Peyer's patch (tissue), 4 donors: ENCODE results near the gene USP6NL. TPM values are rescaled to one million over a fixed set of nuclear protein-coding genes. Genes with fewer than 3 reads are reported as not detected.

Experiments
- DNase-seq, 3 donors: peaks; one replicate each; pipeline ENCODE4 v3.0.0-alpha.2; 2017 to 2019
- H3K27ac ChIP-seq, 4 donors: fragments of 200-600 bp; sonication (generic); one replicate each; pipeline ENCODE4 v1.5.1; 2016 to 2019
- H3K27me3 ChIP-seq, 2 donors: fragments of 200-600 bp; sonication (generic); one replicate each; pipeline ENCODE4 v1.5.1; 2019
- H3K36me3 ChIP-seq, 3 donors: fragments of 200-600 bp; sonication (generic); one replicate each; pipeline ENCODE4 v1.5.1; 2016 to 2019
- H3K4me1 ChIP-seq, 4 donors: fragments of 200-600 bp; sonication (generic); one replicate each; pipeline ENCODE4 v1.5.1; 2016 to 2019
- H3K4me3 ChIP-seq, 4 donors: fragments of 200-600 bp; sonication (generic); 1 replicate in 3 of 4; 2 replicates in 1 of 4; pipeline ENCODE4 v1.5.1; 2016 to 2019; ENCODE audit warnings: mild to moderate bottlenecking in 1 of 4
- H3K9me3 ChIP-seq, 4 donors: fragments of 200-600 bp; sonication (generic); one replicate each; pipeline ENCODE4 v1.5.1; 2016 to 2019; ENCODE audit warnings: mild to moderate bottlenecking in 1 of 4
- CTCF ChIP-seq, 6 experiments: fragments of 450-650 bp in 4 of 6; fragments of 200-600 bp in 2 of 6; sonication (generic) in 1 of 6; IDR thresholded peaks; one replicate each; pipeline ENCODE4 v1.5.1; 2017 to 2019; ENCODE audit warnings: antibody characterized with exemption in 6 of 6, mild to moderate bottlenecking in 3 of 6, moderate library complexity in 1 of 6
- POLR2A ChIP-seq, 2 donors: fragments of 450-650 bp; IDR thresholded peaks; one replicate each; pipeline ENCODE4 v1.5.1; 2017; ENCODE audit warnings: antibody characterized with exemption in 2 of 2, mild to moderate bottlenecking in 2 of 2, moderate library complexity in 2 of 2
- total RNA-seq, 4 donors: library from RNA; depleted of rRNA; stranded (reverse); fragments of >200 nt; gene quantifications; one replicate each; pipeline ENCODE4 v1.1.0, GENCODE V29; 2016

The USP6NL gene
- total RNA-seq, 4 donors from 2014 or later = 15.0 to 52.8 (median 19.3) TPM

DNA sequence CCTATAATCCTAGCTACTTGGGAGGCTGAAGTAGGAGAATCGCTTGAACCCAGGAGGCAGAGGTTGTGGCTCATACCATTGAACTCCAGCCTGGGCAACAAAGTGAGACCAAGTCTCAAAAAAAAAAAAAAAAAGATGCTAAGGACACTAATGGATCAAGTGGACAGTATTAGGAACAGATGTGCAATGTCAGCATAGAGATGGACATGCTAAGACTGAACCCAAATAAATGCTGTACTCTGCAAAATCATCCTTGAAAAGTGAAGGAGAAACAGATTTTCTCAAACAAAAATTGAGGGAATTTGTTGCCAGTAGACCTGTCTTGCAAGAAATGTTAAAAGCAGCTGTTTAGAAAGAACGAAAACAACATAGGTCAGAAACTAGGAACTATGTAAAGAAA is 194.5 kb downstream of the USP6NL start:
- H3K4me3 ChIP-seq = no peak overlapping the region
- TF ChIP-seq CTCF (IDR thresholded peaks at IDR 0.05) = no peak
- H3K27ac ChIP-seq = no peak overlapping the region
- no peak for DNase-seq
- peaks cover 0 to 4% (median 0%) of the 10 kb centered on the region in 4 donors for H3K9me3 ChIP-seq
- H3K27me3 ChIP-seq = no peaks in the 10 kb centered on the region
- no peaks in the 10 kb centered on the region for H3K36me3 ChIP-seq
- H3K4me1 ChIP-seq = no peaks in the 10 kb centered on the region

DNA sequence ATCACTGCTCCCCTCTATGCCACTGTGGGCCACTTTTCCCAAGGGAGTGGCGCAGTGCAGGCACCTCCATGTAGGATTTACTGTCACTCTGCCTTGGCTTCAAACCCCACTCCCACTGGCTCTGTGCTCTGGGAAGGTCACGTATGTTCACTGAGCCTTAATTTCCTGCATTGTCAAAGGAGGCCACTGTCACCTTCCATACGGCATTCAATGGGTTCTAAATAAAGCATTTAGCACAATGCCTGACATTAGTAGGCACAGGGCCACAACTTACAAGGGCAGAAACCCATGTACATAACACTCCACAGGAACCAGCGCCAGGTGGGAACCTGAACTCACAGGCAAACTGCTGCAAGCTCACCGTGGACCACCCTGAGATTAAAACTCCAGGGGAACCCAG is 196.4 kb downstream of the USP6NL start:
- no peaks in the 10 kb centered on the region for H3K27me3 ChIP-seq
- H3K4me1 ChIP-seq = no peaks in the 10 kb centered on the region
- no peak overlapping the region for H3K27ac ChIP-seq
- peaks cover 0 to 4% (median 0%) of the 10 kb centered on the region in 4 donors for H3K9me3 ChIP-seq
- H3K4me3 ChIP-seq = no peak overlapping the region
- TF ChIP-seq POLR2A (IDR thresholded peaks at IDR 0.05) = no peak
- TF ChIP-seq CTCF (IDR thresholded peaks at IDR 0.05) = no peak
- no peak for DNase-seq
- no peaks in the 10 kb centered on the region for H3K36me3 ChIP-seq

DNA sequence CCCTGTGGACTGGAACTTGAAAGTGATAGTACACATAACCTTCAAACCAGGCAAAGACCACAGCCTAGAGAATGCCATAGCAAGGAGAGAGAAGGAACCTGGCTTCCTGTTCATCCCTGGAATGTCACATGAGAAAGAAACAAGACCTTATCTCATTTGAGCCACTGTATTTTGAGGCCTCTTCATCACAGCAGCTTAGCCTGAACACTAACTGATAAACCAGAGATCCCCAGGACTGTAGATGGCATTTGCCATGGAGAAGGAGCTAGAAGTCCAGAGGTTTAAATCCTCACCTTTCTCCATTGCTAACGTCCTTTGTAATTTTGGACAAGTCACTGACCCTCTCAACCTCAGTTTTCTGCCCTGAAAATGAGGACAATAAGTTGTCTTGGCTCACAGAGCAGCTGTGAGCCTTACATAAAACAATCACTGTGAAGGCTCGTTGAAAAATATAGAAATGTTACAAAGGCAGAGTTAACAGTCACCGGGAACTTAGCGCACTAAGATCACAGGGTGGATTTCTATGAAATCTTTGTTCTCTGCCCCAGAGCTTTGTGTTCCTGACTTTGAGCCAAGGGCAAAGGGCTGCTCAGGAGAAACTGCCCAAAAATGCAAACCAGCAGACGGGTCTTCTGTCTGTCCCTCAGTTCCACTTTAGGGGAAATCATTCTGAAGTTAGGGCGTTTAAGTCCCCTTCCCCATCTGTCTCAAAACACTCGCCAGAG is 197.0 kb downstream of the USP6NL start:
- Histone ChIP-seq H3K4me1 (no peaks in the 10 kb centered on the region), H3K9me3 (peaks cover 0 to 4% (median 0%) of the 10 kb centered on the region in 4 donors), H3K27ac (no peak overlapping the region), H3K36me3 (no peaks in the 10 kb centered on the region), H3K27me3 (no peaks in the 10 kb centered on the region), H3K4me3 (no peak overlapping the region)
- TF ChIP-seq POLR2A (IDR thresholded peaks at IDR 0.05) = no peak
- TF ChIP-seq CTCF (IDR thresholded peaks at IDR 0.05) = no peak
- DNase-seq = no peak

- TF ChIP-seq POLR2A (IDR thresholded peaks at IDR 0.05) = no peak
- TF ChIP-seq CTCF (IDR thresholded peaks at IDR 0.05) = no peak
- Histone ChIP-seq H3K27ac (no peak overlapping the region), H3K36me3 (no peaks in the 10 kb centered on the region), H3K27me3 (no peaks in the 10 kb centered on the region), H3K4me1 (peaks cover 0 to 6% (median 1%) of the 10 kb centered on the region in 4 donors), H3K4me3 (no peak overlapping the region), H3K9me3 (peaks cover 0 to 4% (median 0%) of the 10 kb centered on the region in 4 donors)
- DNase-seq = no peak
Measured at GRCh38 chr10:11411926-11412545, 199.4 kb downstream of the USP6NL start.

DNA sequence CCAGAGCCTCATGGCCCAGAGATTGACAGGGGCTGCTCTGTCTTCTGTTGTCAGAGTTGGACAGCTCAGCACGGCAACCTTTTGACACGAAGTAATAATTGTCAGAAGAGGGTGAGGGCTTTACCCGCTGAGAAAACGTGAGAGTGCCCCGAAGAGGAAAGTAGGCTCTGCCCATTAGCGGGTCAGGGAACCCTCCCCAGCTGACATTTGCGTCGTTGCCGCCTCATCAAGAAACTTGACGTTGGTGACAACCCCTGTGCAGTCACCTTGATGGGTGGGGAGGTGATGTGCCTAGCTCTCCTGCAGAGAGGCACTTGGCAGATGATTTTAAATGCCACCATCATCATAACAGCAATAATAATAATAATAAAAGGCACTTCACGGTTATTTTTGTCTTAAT is 202.1 kb downstream of the USP6NL start:
- no peak overlapping the region for H3K27ac ChIP-seq
- H3K4me1 ChIP-seq = peaks cover 0 to 6% (median 1%) of the 10 kb centered on the region in 4 donors
- no peak overlapping the region for H3K4me3 ChIP-seq
- peaks cover 0 to 4% (median 0%) of the 10 kb centered on the region in 4 donors for H3K9me3 ChIP-seq
- no peaks in the 10 kb centered on the region for H3K36me3 ChIP-seq
- no peak for DNase-seq
- no peaks in the 10 kb centered on the region for H3K27me3 ChIP-seq
- TF ChIP-seq CTCF (IDR thresholded peaks at IDR 0.05) (no peak), POLR2A (IDR thresholded peaks at IDR 0.05) (no peak)
